NCI-H2171 treated with DMSO at 0.1 percent for 48 hours (cell line): Measurements from ENCODE around the gene TEX261.

Experiments
- DNase-seq: peaks from one replicate; lab custom pipeline; 2025; lab: John Stamatoyannopoulos, UW

The TEX261 gene

DNA sequence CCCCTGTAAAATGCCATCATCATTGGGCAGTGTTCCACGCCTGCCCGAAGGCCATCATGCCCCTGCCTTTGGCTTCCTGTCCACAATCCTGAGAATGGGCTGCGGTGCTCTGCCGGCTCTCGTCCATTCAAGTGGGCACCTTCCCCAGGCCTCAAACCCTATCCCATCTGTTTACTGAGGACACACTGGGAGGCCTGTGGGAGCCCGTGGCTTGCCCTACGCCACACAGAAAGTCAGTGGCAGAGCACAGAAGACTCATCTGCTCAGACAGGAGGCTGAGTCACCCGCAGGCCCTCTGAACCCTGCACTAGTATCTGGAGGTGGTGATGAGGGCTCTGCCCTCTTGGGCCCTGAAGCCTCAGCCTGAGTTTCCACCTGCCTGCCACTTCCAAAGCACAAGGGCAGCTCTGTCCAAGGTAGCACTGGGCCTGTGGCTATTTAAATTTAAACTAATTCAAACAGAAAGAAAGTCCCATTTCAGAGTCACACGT, 35.4 kb downstream of the TEX261 start:
- DNase-seq, result no peak

- DNase-seq, result no peak
These were observed 35.9 kb downstream of the TEX261 start for GRCh38 chr2:70958759-70959158.

DNA sequence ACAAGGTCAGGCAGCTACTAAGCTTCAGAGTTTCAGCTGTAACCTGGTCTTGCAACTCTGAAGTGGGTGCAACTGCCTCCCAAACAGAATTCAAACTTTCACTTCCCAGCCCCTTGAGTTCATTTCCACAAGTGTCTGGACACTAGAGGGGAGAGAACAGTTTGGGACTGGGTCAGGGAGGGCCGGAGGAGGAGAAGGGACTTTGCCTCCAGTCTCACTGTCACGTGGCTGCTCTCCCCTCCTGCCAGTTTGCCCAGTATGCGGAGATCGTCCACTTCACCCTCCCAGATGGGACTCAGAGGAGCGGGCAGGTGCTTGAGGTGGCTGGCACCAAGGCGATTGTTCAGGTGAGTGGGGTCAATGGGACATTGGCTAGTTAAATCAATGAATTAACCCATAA, 36.9 kb downstream of the TEX261 start:
- DNase-seq, result no peak

DNA sequence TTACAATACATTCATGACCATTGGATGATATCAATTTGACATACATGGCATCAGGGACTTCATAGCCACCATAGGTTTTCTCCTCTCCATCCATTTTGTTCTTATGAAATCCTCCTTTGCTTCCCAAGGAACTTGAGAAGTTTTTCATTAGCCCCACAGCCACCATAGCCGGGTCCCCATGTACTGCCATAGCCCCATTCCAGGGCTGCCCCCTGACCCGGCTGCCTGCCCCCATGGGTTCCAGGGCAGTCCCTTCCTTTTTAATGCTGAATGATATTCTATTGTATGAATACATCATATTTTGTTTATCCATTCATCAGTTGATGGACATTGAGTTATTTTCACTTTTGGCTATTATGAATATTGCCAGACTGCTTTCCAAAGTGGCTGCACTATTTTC, 38.5 kb downstream of the TEX261 start:
- no peak for DNase-seq

GRCh38 chr2:70954886-70955285, 39.8 kb downstream of the TEX261 start:
- DNase-seq, result no peak

DNA sequence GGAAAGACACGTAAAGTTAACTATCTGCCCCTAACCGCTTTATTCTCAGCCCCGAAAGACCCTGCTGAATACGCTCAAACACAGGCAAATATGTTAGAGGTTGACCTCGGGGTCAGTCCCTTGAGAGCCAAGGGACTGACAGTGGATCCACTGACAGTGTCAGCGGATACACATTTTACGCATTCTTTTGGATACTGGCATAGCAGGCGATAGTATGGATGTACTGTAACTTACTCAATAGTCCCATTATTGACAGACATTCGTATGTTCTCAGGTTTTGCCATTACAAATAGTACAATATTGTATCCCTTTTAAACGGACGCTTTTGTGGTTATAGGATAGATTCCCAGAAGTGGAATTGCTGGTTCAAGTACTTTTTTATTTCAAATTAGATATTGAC, 45.6 kb downstream of the TEX261 start:
- DNase-seq, result no peak

GRCh38 chr2:70948337-70949003, 46.2 kb downstream of the TEX261 start:
- DNase-seq, result peak; percentile 65

GRCh38 chr2:70947556-70948184, 47.0 kb downstream of the TEX261 start:
- no peak for DNase-seq

DNA sequence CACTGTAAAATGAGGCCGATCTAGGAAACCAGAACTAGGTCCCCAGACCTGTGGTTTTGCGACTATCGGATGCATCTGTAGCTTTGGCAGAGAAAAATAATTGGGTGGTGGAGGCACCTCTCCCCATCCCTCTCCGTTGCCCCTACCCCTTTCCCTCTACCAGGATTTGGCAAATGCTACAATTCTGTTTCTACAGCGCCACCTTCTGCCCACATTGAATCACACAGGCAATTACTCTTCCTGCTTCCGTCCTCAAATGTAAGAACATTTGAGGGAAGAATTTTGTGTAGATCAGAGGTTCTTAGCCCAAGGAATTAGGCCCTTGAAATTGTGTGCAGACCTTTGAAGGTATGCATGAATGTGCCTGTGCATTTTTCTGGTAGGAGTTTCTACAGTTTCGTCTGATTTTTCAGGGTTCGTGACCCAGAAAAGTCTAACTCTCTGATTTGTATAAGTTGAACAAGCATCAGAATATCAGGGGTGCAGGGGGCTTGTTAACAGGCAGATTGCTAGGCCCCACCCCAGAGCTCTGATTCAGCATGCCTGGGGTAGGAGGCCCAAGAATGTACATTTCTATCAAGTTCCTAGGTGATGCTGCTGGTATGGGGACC, 47.7 kb downstream of the TEX261 start:
- peak; percentile 45 for DNase-seq

DNA sequence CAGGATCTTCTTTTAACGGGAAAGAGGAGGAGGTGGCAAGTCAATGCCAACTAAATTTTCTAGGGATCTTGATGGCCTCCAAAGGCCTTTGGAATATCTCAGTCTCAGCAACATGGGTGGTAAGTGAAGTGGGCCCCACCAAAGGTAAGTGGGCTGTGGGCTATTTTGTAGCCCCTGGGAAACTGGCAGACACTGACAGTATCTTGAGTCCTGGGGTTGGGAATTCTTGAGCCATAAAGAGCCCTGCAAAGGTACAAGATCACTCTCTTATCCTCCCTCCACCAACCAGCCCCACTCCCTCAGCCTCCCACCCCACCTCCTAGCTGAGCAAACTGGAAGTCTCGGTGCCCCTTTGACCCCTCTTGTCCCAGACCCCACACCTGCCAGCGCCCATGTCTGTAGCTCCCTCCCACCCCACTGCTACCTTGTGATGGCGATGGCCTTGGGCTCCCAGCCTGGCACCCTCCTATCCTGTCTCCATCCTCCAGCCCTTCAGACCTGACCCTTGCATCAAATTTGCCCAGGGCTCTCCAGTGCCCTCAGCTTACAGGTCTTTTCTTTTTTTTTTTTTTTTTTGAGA, 50.5 kb downstream of the TEX261 start:
- no peak for DNase-seq

- DNase-seq, result no peak
These were observed 51.3 kb downstream of the TEX261 start for GRCh38 chr2:70943205-70943871.

DNA sequence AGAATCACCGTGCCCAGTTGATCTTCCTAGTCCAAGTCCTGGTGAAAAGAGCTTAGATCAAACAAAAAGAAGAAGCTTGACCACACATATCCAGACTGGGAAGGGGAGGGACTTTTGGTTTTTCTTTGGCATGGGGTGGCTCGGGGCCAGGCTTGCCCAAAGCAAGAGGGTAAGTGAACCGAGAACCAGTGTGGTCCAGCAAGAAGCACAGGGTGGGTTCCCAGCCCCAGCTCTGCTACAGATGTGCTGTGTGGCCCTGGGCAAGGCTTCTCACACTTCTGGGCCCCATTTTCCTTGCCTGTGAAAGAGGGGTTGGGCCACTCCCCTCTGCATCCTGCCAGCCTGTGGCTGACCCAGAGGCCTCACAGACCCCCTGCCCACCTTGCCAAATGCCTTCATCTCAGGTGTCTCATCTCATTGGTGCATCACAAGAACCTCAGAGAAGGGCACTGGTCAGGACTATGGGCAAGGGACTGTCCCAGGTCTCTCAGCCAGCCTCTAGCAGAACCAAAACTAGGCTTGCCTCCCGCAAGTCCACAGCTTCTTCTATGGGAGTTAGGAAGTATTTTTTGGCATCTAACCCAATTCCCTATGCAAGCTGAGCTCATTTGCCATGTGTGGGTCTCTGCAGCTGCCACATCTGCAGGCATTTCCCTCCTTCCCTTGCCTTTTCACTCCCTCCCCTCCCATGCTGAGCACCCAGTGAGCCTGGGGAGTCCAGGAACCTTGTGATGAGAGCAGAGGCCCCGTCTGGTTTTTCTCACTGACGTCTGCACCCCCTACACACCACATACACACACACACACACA, 52.1 kb downstream of the TEX261 start:
- no peak for DNase-seq

DNA sequence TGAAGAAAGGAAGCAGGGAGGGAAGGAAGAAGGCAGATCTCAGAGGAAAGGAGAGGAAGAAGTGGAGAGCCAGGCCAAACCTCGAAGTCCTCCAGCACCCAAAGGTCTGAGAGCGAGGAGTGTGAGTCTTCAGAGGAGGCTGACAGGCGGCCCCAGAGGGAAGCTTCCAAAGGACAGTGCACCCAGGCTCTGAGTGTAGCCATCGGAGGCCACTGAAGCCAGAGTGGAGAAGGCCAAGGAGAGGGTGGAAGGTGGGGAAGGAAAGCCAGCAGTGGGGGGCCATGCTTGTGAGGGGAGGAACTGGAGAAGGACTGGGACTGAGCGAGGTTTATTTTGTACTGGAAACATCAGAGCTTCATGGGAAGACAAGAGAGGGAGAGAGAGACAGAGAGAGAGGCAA, 53.0 kb downstream of the TEX261 start:
- no peak for DNase-seq

- DNase-seq, result no peak
These were observed 53.5 kb downstream of the TEX261 start for GRCh38 chr2:70941186-70941585.

- DNase-seq, result no peak
These were observed 54.7 kb downstream of the TEX261 start for GRCh38 chr2:70939839-70940580.

GRCh38 chr2:70939001-70939838, 55.5 kb downstream of the TEX261 start:
- no peak for DNase-seq

DNA sequence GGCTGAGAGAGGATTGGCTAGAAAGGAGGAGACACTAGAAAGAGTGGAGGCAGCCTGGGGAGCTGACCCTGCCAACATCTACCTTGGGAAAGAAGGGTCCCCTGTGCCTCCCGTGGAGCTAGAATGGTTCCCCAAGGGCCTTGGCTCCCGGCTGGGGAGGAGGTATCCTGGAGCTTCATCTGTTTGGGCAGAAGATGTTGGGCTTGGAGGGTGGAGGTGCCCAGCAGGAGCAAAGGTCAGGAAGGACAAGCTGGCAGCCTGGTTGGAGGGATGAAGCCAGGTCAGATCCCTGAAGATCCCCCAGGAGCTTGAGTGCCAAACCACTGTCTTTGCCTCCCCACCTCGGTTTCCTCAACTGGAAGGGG, 56.1 kb downstream of the TEX261 start:
- DNase-seq, result no peak

DNA sequence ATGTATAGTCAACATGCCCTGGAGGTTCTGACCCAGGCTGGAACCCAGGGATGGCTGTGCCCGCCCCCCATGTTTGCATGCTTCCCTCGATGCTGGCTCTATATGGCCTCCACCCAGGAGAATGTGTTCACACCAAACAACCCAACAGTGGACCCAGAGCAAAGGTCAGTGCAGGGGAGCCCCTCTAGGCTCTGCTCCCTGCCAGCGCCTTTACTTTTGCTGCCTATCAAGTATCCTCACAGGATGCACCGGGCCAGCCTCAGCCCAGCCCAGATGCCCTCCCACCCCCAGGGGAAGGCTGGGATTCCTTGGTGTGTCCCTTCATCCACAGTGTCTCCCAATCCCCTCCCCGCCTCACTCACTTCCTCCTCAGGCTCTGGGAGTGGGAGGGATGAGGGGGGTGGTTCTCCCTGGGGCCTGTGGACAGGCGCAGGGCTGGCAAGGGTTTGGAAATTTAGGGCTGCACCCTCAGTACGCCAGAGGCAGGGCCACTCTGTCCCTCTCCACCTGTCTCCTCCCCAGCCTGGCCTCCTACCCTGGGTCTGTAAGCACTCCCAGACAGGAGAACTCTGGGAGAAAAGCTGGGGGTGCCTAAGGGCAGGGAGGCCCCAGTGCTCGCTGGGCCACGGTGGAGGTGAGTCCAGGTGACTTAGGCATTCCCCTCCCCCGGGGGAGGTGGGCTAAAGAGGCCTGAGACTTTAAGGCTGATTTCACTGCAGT, 56.6 kb downstream of the TEX261 start:
- DNase-seq, result no peak
